Erythroblast (primary cell): ENCODE measurements around the gene CLPX.

Source experiments
- GATA1 ChIP-seq: IDR thresholded peaks from 2 replicates; pipeline ENCODE4 v1.6.1; 2011; ENCODE audit warnings: low read depth, mild to moderate bottlenecking, control low read depth, low read length, moderate library complexity
- POLR2A ChIP-seq: IDR thresholded peaks from 2 replicates; pipeline ENCODE4 v1.6.1; 2011; ENCODE audit warnings: mild to moderate bottlenecking, low read length

DNA sequence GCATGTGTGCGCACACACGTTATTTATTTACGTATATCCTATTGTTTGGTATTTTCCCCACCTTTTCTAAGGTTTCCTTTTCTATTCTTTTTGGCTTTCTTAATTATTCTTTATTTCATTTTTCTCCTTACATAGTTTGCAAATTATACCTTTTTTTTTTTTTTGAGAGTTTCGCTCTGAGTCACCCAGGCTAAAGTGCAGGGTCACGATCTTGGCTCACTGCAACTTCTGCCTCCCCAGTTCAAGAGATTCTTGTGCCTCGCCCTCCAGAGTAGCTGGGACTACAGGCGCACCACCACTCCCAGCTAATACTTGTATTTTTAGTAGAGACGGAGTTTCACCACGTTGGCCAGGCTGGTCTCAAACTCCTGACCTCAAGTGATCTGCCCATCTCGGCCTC is 46.2 kb upstream of the CLPX start:
- TF ChIP-seq POLR2A (no peak), GATA1 (no peak)
